ENCODE data around the gene AMIGO1.

DNA sequence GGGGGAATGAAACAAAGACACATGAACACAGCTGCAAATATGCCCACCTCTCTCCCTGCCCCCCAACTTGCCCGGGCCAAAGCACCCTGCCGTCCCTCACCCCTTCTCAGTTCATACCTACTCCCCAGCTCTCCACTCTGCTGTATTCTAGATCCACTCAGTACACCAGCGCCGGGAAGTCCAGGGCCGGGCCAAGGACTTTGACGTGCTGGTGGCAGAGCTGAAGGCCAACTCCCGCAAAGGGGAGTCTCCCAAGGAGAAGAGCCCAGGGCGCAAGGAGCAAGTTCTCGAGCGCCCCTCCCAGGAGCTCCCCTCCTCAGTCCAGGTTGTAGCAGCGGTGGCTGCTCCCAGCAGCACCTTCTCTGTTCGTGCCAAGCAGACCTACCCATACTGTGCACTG is 20.8 kb downstream of the AMIGO1 start:
- TF ChIP-seq, protein P1, sequence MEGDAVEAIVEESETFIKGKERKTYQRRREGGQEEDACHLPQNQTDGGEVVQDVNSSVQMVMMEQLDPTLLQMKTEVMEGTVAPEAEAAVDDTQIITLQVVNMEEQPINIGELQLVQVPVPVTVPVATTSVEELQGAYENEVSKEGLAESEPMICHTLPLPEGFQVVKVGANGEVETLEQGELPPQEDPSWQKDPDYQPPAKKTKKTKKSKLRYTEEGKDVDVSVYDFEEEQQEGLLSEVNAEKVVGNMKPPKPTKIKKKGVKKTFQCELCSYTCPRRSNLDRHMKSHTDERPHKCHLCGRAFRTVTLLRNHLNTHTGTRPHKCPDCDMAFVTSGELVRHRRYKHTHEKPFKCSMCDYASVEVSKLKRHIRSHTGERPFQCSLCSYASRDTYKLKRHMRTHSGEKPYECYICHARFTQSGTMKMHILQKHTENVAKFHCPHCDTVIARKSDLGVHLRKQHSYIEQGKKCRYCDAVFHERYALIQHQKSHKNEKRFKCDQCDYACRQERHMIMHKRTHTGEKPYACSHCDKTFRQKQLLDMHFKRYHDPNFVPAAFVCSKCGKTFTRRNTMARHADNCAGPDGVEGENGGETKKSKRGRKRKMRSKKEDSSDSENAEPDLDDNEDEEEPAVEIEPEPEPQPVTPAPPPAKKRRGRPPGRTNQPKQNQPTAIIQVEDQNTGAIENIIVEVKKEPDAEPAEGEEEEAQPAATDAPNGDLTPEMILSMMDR (IDR thresholded peaks at IDR 0.05; ENCODE audit: borderline replicate concordance, extremely low read depth, low read length, poor library complexity, severe bottlenecking): no peak
- TF ChIP-seq EZH2 (IDR thresholded peaks at IDR 0.05; ENCODE audit: borderline replicate concordance, low read depth, low read length, severe bottlenecking): no peak
